HG02852 (cell line): ENCODE results near the gene PAWR.
"Not testable (repeated sequence)": the region's sequence is repeated elsewhere in the genome, so short reads cannot be mapped to it uniquely, and the experiment has no call there.

Source experiments
- ATAC-seq: cut with Tn5 transposase; IDR thresholded peaks from one replicate; pipeline ENCODE4 v1.9.1; 2021; ENCODE audit warnings: mild to moderate bottlenecking, moderate library complexity; ENCODE audit not compliant: unreplicated experiment

PAWR gene

DNA sequence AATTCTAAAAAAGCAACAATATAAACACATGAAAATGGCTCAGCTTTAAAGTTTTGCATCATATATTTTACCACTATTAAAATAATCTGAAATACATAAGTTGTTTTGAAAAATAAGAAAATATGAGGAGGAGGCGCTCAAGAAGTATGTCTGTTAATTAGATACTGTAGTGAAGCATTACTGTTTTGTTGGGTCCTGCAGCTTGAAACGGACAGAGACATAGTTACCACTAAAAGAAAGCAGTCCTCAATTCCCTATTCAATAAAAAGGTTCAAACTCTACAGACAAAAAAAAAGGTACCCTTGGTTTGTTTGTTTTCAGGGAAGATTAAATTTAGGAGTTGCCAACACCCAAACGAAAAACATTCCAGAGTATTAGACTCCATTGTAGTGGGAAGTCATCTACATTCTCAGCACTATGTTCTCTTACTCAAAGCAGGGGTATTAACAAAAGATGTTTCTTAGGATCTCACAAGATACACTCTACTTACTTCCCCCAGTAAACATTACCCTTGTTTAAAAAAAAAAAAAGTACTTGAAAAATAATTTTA lies 3.0 kb downstream of the PAWR start:
- ATAC-seq = no peak

DNA sequence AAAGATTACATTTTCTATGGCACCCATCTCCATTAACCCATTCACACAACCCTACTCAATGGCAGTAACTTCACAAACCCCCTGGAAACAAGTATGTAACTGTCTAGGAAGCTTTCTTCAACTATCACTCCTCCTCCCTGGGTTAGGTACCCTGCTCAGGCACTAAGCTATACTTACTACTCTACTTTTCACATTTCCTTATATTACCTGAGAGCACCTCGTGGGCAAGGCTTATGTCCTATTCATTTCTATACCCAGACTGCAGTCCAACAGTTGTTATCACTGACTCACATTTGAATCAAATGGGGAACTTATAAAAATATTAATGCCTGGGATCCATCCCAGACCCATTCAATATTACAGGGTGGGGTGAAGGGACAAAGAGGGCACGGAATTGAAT lies 4.6 kb downstream of the PAWR start:
- no peak for ATAC-seq

DNA sequence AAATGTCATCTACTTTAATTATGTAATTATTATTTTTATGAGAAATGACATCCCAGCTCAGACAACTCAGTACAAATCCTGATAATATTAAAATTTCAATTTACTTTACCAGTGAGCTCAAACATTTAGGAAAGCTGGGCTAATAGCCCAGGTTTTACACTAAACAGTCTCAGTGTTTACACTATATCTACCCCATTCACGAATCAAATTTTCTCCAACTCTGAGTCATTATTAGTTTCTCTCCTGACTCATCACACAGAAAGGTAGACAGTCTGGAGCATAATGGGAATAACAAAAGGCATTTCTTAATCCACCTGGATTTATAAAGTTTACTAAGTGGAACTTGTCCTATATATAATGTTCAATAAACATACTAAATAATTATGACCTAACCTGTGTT lies 5.7 kb downstream of the PAWR start:
- ATAC-seq = no peak

DNA sequence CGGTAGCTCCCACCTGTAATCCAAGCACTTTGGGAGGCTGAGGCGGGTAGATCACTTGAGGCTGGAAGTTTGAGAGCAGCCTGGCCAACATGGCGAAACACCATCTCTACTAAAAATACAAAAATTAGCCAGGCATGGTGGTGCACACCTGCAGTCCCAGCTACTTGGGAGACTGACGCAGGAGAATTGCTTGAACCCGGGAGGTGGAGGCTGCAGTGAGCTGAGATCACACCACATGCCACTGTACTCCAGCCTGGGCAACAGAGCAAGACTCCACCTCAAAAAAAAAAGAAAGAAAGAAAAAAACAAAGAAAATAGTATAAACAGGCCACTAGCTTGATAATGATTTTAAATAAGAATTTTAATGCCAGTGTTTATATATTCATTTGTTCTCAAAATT lies 6.4 kb downstream of the PAWR start:
- ATAC-seq = not testable (repeated sequence)

DNA sequence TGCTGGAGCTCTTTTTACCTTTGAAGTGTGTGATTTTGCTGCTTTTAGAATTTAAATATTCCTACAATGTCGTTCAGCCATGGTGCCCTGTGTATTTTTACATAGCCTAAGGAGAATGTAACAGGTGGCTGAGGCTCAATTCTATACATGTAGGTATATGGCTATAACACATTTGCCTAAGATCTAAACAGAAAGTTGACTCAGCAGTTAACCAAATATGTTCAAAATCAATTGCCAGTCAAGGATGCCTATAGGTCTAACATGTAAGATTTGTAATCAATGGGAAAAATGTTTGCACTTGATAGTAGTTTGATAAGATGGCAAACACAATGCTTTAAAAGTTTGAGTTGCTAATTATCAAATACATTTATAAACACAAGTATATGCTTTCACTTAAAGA lies 8.2 kb downstream of the PAWR start:
- no peak for ATAC-seq

DNA sequence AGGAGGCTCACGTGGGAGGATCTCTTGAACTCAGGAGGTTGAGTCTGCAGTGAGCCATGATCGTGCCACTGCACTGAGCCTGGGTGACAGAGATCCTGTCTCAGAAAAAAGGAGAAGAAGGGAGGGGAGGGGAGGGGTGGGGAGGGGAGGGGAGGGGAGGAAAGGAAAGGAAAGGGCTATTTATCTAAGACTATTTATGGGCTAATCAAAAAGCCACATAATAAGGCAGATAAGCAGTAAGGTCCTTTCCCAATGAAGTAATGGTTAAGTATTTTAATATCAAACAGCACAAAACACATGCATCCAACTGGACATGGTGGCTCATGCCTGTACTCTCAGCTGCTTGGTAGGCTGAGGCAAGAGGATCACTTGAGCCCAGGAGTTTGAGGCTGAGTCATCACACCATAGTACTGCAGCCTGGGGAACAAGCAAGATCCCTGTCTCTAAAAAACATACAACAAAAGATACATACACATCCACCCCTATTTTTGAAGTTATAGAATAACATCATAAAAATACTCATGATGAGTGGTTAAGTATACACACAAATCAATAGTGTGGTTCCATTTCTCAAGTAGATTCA lies 9.7 kb downstream of the PAWR start:
- no peak for ATAC-seq

DNA sequence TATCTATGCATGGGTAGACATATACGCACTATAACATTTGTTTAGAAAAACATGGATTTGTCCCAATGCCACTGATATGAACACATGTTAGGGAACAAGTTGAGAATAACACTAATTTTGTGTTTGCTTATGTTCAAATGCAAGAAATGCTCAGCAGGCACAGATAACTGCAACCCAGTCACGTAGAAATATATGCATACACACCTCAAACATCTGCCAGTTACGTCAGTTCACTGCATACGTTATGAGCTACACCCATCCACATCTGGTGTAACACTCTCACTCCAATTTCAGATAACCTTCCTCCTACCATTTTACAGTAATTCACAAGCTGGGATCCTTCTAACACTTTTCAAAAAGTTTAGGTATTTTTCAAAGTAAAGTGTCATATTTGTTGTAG lies 10.7 kb downstream of the PAWR start:
- ATAC-seq = no peak

DNA sequence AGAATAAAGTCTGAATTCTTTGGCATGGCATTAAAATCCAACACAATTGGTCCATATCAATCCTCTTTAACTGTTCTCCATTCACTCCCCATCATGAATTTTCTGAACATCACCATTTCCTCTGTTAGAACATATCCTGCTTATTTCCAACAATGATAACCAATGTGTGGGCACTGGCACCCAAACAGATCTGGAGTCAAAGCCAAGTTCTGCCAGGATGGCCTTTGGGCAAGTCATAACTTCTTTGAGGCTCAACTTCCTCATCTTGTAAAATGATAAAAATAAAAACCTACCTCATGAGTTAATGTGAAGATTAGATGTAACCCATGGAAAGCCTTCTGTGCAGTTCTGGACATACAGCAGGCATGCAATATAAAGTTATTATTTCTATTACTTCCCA lies 12.5 kb downstream of the PAWR start:
- ATAC-seq = no peak

DNA sequence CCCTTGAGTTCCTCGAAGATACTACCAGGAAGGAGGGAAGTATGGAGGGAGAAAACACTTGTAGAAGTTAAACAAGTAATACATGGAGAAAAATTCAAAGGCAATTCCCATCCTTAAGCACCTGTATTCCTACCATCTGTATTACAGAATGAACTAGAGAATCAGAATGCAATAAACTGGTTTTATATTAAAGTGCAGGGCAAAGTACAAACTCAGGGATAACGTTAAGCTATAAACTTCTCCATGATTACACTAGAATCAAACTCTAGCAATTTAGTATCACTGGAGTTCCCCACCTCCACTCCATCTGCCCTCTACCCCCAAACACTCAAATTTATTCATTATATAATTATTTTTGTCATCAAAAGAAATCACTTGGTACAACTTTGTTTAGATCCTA lies 13.1 kb downstream of the PAWR start:
- ATAC-seq = no peak

DNA sequence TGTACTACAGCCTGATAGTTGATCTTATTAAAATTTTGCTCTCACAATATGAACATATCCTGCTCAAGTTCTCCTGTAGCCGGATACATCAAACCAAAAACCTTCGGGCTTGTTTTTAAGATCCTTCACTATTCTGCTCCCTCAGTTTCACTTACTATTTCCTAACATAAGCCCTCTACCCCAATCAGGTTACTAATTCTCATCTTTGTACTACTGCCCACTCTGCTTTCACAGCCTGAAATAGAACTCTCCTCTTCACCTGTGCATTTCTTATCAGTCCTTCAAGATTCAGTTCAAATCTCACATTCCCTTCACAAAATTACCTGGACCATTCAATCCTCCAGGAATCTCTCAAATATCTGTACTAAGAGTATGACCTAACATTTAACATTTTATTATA lies 14.2 kb downstream of the PAWR start:
- ATAC-seq = no peak

DNA sequence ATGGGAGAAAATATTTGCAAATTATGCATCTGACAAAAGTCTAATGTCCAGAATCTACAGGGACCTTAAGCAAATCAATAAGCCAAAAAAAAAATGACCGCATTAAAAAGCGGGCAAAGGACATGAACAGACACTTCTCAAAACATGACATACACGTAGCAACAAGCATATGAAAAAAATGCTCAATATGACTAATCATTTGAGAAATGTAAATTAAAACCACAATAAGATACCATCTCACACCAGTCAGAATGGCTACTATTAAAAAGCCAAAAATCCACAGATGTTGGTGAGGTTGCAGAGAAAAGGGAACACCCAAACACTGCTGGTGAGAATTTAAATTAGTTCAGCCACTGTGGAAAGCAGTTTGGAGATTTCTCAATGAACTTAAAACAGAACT lies 16.1 kb downstream of the PAWR start:
- no peak for ATAC-seq

DNA sequence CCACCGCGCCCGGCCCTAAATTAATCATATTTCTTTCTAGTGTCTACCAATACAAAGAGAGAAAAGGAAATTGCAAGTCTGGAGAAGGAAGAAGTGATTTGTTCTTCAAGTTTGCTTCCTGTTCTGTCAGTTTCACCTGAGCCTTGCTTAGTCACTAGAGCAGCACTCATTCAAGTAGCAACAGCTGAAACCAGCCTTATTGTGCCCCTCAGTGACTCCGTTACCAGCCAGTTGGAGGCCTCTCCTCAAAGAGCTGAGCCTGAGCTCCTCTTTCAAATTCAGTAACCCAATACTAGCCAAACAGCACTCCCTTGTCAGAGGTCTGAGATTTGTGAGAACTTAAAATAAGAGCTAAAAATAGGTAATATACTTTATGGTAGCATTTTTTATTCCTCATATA lies 17.4 kb downstream of the PAWR start:
- no peak for ATAC-seq

DNA sequence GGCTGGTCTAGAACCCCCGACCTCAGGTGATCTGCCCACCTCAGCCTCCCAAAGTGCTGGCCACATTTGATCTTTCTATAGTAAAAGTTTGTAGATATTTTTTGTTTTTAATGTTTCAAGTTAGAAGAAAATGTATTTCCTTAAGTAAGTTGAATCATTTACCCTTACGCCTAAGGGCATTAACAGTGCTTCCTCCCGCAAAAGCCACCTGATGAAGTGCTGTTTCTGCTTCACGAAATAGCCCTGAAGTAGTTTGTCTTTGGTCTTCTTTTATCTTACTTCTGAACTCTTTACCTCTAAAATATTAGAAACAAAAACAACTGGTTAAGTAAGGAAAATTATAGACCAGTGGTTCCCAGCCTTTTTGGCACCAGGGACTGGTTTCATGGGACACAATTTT lies 22.7 kb downstream of the PAWR start:
- ATAC-seq = no peak

DNA sequence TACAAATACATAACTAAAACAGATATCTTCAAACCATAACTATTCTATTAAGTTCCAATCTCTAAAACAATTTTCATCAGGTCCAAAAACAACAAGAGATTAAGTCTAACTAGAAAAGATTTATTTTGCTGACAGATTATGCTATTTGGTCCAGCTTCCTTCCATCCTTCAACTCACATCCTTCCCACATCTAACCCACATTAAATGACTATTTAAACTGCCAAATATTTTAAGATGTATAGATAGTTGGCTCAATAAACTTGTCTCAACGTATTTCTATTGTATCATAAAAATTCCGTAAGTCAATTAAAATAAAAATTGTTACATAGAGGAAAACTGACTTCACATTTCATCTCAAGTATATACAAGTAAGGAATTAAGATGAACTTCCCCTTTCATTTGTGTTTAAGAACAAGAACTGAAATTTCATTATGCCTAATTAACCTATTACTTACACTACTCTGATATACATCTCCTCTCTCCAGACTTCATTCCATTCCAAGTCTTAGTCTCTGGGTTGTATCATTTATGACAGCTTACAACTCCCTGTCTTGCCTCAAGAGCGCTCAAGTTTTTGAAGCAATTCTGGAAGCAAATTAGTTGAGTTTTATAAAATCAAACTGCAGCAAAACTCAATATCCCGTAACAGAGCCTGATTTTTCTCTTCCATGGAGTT lies 25.4 kb downstream of the PAWR start:
- no peak for ATAC-seq

DNA sequence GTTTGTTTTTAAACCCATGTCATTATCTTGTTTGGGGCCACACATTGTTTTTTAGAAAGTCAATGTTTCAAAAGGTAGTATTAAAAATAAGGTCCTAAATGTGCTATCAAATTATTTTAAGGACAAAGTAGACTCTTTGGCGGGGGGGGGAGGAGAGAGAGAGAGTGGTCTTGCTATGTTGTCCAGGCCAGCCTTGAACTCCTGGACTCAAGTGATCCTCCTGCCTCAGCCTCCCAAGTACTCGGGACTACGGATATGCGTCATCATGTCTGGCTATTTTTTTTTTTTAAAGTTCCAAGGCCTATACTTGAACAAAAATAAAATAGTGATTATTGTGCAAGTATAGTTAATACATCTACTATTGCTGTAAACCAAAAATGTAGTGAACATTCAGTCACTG lies 26.2 kb downstream of the PAWR start:
- no peak for ATAC-seq

DNA sequence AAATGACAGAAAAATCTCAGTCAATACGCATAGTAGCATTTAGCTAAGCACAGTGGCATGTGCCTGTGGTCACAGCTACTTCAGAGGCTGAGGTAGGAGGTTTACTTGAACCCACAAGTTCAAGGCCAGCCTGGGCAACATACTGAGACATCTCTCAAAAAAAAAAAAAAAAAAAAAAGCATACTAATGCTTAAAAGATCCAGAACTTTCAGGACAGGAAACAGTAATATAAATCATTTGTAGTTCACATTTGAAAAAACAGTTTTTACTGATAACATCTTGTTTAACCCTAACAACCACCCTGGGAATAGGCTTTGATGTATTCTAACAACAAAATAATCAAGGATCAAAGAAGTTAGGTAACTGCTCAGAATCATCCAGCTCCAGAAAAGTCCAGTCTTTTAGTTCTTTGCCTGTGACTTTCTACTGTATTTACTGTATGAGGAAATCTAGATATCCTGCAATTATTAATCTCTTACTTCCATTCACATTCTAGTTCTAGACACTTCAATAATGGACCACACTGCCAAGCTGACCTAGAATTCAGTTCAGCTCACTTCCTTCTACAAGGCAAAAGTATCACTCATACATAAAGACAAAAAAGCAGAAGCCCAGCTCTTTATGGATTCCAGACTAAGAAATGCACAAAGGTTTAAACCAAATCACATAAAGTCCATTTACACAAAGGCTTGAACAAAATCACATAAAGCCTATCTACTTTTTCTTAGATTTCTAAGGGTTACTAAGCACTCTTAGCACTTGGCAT lies 28.5 kb downstream of the PAWR start:
- no peak for ATAC-seq

DNA sequence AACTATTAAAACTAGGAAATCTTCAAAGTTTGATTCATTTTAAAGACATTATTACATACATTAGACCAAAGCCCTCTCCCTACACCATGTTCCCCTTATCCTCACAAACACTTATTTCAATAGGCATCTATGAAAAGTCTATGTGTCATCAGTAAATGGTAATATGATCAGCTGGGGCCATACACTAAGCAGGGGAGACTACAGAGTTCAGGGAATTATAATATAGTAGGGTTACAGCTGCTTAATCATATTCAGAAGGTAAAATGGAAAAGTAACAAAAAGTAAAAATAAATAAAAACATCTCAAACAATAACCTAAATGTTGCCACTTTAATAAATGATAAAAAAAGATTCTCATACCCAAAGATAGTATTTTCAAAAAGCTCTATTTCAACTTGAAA lies 29.1 kb downstream of the PAWR start:
- ATAC-seq = no peak

DNA sequence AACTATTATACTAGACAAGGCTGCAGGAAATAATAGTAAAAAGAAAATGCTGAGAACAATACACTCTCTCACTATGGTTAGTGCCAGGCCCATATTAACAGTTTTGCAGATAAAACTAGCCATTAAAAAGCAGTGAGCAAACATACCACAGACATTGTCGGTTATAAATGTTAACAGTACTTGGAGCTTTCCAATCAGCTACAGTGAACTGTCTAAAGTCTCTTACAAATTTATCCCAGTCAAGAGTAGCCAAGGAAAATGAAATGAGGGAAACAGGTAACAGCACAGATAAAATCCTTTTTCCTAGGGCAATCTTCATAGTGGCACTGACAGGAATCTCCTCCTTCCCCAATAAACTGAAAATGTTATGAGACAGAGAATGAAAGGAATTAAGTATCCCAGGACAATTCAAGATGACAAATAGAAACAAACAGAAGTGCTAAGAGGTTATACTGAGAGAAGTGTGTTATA lies 30.8 kb downstream of the PAWR start:
- ATAC-seq = no peak

DNA sequence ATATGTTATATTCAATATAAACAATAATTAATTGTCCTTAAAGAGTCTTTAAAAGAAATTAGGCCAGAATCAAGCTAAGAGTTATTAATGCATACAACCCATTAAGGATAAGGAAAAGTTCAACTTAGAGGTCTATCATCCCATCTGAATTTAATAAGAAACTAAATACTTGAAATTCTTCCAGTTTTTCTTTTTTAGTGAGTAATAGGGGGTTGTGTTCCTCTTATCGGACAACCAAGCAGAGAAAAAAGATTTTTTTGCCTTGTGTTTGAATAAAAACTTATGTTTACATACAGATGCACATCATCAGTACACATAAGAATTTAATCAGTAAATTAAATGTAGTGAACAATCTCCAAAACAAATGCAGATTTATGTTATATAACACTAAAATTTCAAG lies 32.5 kb downstream of the PAWR start:
- no peak for ATAC-seq

DNA sequence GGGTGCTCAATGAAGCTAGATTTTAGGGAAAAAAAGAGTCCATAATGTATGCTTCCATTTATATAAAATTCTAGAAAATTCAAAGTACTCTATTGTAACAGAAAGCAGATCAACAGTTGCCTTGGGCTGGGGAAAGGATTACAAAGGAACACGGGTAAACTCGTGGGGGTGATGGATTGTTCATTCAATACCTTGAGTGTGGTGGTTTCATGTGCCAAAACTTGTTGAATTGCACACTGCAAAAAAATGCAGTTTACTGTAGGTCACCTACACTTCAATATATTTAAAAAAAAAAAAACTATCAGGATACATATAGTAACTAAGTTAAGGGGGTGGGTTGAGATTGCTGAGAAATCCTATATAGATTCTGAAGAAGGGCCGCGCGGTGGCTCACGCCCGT lies 33.6 kb downstream of the PAWR start:
- ATAC-seq = no peak

DNA sequence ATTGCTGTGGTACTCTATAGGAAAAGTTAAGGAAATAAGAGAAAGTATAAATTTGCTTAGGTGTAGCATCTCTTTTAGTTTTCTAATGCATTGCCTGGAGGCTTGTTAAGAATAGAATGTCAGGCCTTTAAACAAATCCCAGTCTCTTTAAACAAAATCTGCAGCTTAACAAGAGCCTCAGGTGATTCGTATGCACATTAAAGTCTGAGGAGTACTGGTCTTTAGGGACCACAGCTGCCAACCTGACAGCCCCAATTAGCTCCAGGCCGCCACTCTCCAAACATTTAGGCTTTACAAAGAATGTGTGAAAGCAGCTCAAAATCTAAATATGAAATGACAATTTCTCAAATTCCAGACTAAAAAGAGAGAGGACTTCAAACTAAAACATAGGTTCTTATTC lies 35.7 kb downstream of the PAWR start:
- ATAC-seq = no peak

DNA sequence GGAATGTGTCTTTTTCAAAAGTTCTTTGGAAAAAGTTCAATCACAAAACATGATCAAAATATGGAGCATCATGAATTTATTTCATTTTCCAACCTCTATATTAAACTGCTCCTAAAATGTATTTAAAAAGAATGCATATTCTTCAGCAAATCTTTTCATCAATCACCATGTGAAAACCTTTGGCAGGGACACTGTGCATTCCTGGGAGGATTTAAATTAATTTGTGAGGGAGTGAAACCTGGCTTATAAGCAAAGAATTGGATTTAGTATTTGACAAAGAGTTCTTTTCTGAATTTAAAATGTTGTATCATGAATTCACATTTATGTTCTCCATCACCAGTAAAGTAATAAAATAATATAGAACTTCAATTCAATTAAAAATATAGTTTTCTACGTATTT lies 38.2 kb downstream of the PAWR start:
- no peak for ATAC-seq
